Measurements from ENCODE around the gene ARPP19. TPM values are rescaled to one million over a fixed set of nuclear protein-coding genes. Genes with fewer than 3 reads are reported as not detected.

Gene ARPP19
- total and polyA plus RNA-seq, 7 donors: 134 to 374 (median 256) TPM

DNA sequence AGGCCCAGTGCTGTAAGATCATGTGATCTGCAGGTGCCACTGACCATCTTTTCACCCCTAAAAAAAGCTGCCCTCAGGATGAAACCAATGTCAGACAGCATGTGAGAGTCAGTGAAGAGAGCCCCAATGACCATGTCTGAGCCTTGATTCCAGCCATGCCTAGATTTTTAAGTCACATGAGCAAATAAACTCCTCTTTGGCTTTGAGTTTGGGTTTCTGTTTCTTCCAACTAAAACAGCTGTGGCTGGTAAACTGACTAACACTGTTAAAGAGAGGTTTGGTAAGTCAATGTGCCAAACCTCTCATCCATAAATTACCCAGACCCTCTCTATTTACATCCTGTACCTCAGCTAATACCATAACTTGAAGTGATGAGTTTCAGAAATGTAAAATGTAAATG, 48.4 kb downstream of the ARPP19 start:
- Histone ChIP-seq H3K36me3 (ENCODE audit: insufficient read depth in 1 of 2, low read depth in 1 of 2) (no peaks in the 10 kb centered on the region), H3K4me1 (peaks cover 33% of the 10 kb centered on the region), H3K27me3 (ENCODE audit: insufficient read depth in 3 of 3, low read length in 2 of 3) (no peaks in the 10 kb centered on the region), H3K4me3 (no peak overlapping the region), H3K9me3 (no peaks in the 10 kb centered on the region), H3K27ac (no peak overlapping the region)
- ATAC-seq (peak in 1 of 4 donors; percentile 8), DNase-seq (no peak)
- TF ChIP-seq, protein P1, sequence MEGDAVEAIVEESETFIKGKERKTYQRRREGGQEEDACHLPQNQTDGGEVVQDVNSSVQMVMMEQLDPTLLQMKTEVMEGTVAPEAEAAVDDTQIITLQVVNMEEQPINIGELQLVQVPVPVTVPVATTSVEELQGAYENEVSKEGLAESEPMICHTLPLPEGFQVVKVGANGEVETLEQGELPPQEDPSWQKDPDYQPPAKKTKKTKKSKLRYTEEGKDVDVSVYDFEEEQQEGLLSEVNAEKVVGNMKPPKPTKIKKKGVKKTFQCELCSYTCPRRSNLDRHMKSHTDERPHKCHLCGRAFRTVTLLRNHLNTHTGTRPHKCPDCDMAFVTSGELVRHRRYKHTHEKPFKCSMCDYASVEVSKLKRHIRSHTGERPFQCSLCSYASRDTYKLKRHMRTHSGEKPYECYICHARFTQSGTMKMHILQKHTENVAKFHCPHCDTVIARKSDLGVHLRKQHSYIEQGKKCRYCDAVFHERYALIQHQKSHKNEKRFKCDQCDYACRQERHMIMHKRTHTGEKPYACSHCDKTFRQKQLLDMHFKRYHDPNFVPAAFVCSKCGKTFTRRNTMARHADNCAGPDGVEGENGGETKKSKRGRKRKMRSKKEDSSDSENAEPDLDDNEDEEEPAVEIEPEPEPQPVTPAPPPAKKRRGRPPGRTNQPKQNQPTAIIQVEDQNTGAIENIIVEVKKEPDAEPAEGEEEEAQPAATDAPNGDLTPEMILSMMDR (IDR thresholded peaks at IDR 0.05): no peak
- intact Hi-C loops (cut with DNase I): loop anchor here in 1 of 2 donors (10.0 kb wide), 1 partner anchor 186 kb away; no protein-coding TSS in a partner anchor

DNA sequence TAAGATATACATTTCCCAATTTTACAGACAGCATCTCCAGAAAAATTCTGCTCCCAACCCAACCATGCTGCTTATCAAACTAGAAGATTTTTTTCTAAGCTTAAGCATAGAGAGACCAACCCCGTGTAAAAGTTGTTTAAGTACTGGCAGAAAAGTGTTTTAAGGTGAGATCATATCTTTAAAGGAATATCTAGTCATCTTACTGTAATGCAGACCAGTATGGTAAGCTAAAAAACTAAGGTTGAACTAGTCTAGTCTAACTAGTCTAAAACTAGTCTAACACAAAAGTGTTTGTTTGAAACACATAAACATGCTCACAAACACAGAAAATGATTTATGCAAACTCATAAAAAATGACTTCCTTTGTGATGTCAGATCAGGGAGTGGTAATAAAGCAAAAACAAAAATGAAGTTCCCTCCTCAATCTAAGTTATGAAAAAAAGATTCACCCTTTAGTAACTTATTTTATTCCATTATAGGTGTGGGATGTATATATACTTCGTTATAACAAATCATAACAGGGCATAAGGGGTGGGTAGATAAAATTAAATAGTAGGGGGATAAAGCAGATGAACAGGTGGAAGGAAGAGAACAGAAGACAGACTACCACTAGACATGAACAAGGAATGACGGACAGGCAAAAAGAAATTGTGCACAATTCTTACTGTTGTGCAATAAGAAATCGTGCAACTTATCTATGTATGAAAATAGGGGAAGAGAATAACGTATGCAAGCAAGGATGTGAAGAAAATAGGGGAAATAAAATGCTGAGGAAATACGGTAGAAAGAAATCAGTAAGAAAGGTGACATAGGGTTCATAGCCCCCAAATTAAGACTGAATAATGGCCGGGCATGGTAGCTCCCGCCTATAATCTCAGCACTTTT, 50.1 kb downstream of the ARPP19 start:
- TF ChIP-seq, protein P1 (IDR thresholded peaks at IDR 0.05): no peak
- ATAC-seq: peak in 2 of 4 donors; percentile 21 to 23
- no peak overlapping the region for H3K4me3 ChIP-seq
- H3K4me1 ChIP-seq: peaks cover 27% of the 10 kb centered on the region
- H3K36me3 ChIP-seq (ENCODE audit: insufficient read depth in 1 of 2, low read depth in 1 of 2): no peaks in the 10 kb centered on the region
- WGBS, 3 donors: 72 to 79% (median 73%) methylated on average over 8 of the region's 8 CpGs
- intact Hi-C loops (cut with DNase I): no loop called here
- H3K27me3 ChIP-seq (ENCODE audit: insufficient read depth in 3 of 3, low read length in 2 of 3): no peaks in the 10 kb centered on the region
- DNase-seq: no peak
- no peaks in the 10 kb centered on the region for H3K9me3 ChIP-seq
- H3K27ac ChIP-seq: no peak overlapping the region

DNA sequence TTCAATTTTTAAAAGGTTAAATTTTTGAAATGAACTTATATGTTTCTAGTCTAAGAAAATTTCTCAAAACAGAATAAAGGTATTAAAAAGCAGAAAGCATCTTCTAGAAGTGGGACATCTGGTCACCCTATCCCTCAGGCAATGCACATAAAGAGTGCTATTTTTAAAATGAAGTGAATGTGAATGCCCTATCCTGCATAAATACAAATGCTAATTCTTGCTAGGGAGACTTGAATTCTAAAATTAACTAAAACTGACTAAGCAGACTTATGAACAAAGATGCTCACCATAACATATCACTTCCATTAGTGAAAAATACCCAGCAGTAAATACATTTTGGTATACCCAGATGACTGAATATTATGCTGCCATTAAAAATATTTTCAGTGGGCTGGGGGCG, 51.8 kb downstream of the ARPP19 start:
- H3K4me3 ChIP-seq: no peak overlapping the region
- DNase-seq (no peak), ATAC-seq (no peak)
- H3K36me3 ChIP-seq (ENCODE audit: insufficient read depth in 1 of 2, low read depth in 1 of 2): no peaks in the 10 kb centered on the region
- intact Hi-C loops (cut with DNase I): no loop called here
- H3K27ac ChIP-seq: no peak overlapping the region
- peaks cover 12% of the 10 kb centered on the region for H3K4me1 ChIP-seq
- no peaks in the 10 kb centered on the region for H3K27me3 ChIP-seq (ENCODE audit: insufficient read depth in 3 of 3, low read length in 2 of 3)
- no peaks in the 10 kb centered on the region for H3K9me3 ChIP-seq
- TF ChIP-seq, protein P1 (IDR thresholded peaks at IDR 0.05): no peak
- WGBS, 3 donors: 92 to 97% (median 96%) methylated on average over 1 of the region's 1 CpG

- WGBS, 3 donors: 78 to 84% (median 80%) methylated on average over 2 of the region's 2 CpGs
- no peak overlapping the region for H3K27ac ChIP-seq
- ATAC-seq (no peak), DNase-seq (no peak)
- no peaks in the 10 kb centered on the region for H3K9me3 ChIP-seq
- TF ChIP-seq, protein P1 (IDR thresholded peaks at IDR 0.05): no peak
- H3K4me3 ChIP-seq: no peak overlapping the region
- H3K27me3 ChIP-seq (ENCODE audit: insufficient read depth in 3 of 3, low read length in 2 of 3): no peaks in the 10 kb centered on the region
- peaks cover 19% of the 10 kb centered on the region for H3K4me1 ChIP-seq
- no peaks in the 10 kb centered on the region for H3K36me3 ChIP-seq (ENCODE audit: insufficient read depth in 1 of 2, low read depth in 1 of 2)
- intact Hi-C loops (cut with DNase I): no loop called here
Observed at GRCh38 chr15:52515343-52515742, 53.5 kb downstream of the ARPP19 start.

All from psoas muscle (tissue), 8 donors.